GM18505 (cell line): Measurements from ENCODE around the gene IL22RA2.
"Not testable (repeated sequence)": the region's sequence is repeated elsewhere in the genome, so short reads cannot be mapped to it uniquely, and the experiment has no call there.

Source experiments
- ATAC-seq: cut with Tn5 transposase; IDR thresholded peaks from one replicate; pipeline ENCODE4 v1.9.1; 2021; ENCODE audit not compliant: unreplicated experiment
- POLR2A ChIP-seq: IDR thresholded peaks from 4 replicates; pipeline ENCODE4 v1.6.1; 2011; ENCODE audit warnings: borderline replicate concordance; ENCODE audit not compliant: insufficient read depth, insufficient read length; ENCODE audit errors: extremely low read depth

IL22RA2 gene

DNA sequence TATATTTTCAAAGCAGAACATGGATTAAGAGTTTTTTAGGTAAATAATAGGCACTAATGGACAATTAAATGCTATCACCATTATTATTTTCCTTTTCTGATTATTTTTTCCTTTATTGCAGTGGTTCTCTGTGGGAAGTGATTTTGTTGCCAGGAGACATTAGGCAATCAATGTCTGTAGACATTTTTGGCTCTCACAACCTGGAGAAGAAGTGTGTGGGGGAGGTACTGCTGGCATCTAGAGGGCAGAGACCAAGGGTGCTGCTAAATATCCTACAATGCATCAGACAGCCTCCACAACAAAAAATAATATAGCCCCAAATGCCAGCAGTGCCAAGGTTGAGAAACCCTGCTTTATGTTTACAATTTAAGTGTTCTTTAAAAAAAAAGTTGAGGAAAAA is 37.5 kb upstream of the IL22RA2 start:
- TF ChIP-seq POLR2A = no peak
- ATAC-seq = no peak

GRCh38 chr6:137208279-137208678 is 34.8 kb upstream of the IL22RA2 start:
- no peak for ATAC-seq
- no peak for TF ChIP-seq POLR2A

DNA sequence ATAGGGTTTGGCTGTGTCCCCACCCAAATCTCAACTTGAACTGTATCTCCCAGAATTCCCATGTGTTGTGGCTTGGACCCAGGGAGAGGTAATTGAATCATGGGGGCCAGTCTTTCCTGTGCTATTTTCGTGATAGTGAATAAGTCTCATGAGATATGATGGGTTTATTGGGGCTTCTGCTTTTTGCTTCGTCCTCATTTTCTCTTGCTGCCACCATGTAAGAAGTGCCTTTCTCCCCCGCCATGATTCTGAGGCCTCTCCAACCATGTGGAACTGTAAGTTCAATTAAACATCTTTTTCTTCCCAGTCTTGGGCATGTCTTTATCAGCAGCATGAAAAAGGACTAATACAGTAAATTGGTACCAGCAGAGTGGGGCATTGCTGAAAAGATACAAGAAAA is 34.0 kb upstream of the IL22RA2 start:
- not testable (repeated sequence) for ATAC-seq

DNA sequence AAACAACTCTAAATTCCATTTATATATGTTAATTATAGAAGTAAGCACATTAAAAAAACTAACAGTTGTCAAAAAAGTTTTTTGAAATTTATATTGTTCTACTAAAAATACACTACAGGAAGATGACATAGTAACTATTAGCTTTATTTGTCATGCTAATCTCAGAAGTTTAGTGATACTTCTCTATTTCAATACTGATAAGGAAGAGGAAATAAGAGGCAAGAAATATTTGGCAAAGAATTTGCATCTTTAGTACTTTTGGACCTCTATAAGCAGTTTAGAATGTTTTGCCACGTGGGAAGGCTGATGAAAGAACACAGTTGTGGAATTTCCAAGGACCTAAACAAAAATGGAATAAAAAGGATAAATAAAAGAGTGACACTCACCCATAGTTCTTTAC is 33.1 kb upstream of the IL22RA2 start:
- no peak for ATAC-seq
- TF ChIP-seq POLR2A = no peak

- no peak for TF ChIP-seq POLR2A
- no peak for ATAC-seq
Measured at GRCh38 chr6:137203256-137203655, 29.8 kb upstream of the IL22RA2 start.

GRCh38 chr6:137202078-137202477 is 28.6 kb upstream of the IL22RA2 start:
- no peak for ATAC-seq
- TF ChIP-seq POLR2A = no peak

GRCh38 chr6:137201006-137201405 is 27.6 kb upstream of the IL22RA2 start:
- TF ChIP-seq POLR2A = no peak

GRCh38 chr6:137200288-137200687 is 26.8 kb upstream of the IL22RA2 start:
- no peak for TF ChIP-seq POLR2A
- no peak for ATAC-seq

More at GRCh38 chr6:137201006-137201405, 27.6 kb upstream of the IL22RA2 start:
- no peak for ATAC-seq

DNA sequence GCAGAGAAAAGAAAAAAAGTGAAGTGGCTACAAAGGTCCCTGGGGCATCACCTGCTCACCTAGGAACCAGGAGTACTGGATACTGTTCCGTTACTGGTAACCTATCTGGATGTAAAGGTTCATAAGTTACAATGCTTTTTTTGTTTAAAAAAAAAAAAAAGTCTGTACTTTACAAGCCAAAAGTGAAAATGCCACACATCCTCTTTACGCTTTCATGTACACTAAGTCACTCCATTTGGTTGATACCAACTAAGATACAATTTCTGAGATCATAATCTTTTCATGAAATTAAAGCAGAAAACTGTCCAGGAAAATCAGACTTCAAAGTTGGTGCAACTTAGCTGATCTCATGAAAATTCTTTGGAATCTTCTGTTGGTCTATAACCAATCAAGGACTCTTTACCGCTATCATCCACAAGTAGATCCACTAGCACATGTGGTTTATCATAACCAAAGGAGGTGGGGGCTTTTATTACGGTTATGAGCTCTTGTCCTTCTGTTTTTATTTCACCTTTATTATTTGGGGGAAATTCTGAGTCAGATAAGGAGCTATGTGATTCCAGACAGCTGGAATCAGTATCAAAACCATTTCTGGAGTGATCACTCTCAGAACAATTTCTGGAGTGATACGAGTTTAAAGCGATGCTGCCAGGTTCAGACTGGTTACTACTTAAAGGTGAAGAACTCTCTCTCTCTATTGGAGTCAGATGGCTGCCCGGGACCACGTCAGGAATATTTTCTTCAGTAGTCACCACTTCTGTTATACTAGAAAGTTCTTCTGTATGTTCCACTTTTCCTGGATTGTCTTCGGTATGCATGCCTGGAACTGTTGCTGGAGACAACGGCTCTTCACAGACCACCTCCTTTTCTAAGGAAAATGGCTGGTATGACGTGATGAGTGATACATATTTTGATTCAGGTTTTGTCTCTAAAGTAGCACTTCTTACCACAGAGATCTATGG is 24.5 kb upstream of the IL22RA2 start:
- no peak for ATAC-seq
- no peak for TF ChIP-seq POLR2A

DNA sequence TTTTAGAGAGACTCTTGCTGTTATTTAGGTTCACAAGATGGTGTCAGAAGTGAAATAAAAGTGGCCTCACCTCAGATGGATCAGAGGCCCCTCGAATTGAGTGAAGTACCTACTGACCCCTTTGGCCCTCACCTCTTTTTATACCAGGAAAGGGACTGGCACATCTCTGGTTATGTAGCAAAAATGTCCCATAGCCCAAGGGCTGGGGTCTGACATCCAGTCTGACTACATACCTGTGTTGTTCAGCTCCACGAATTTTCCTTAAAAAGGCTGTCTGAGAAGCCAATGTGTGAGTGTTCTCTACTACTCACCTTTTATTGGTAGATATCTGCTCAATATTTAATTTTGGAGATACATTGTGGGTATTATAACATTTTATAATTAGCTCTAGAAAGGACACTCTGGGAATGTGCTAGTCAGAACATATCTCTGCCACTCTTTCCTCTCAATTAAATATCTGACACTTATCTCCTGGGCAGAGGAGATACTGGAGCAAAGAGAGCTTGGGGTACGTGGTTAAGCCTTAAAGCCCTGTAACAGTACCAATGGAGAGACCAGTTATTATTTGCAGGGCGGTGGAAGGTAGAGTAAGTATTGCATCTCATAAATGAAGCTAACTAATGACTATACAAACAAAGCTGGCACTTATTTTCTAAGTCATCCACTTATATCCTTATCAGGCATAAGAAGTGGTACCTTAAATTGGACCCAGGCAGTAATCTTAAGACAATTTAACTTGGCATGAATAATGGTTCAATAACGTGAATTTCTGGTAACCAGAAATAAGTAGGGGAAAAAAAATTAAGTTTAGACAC is 20.0 kb upstream of the IL22RA2 start:
- TF ChIP-seq POLR2A = no peak
- ATAC-seq = no peak

GRCh38 chr6:137192821-137193220 is 19.4 kb upstream of the IL22RA2 start:
- no peak for ATAC-seq
- TF ChIP-seq POLR2A = no peak

GRCh38 chr6:137191670-137192069 is 18.2 kb upstream of the IL22RA2 start:
- no peak for ATAC-seq
- TF ChIP-seq POLR2A = no peak

DNA sequence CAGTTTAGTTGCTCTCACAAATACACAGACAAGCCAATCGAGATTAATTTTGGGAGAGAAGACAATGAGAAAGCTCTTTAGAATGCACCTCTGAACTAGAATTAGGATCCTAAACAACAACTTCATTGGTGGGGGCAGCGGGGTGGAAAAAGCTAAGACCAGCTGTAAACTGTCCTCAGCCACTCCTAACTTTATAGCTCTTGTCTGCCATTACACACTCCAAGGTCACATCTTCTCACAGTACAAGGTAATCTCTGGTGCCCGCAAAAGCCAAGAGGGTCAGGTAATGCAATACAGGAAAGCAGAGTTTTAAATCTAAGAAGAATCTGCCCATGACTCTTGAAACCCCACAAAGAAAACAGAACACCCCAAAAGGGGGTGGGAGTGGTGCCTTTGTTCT is 17.8 kb upstream of the IL22RA2 start:
- TF ChIP-seq POLR2A = no peak
- no peak for ATAC-seq
